ENCODE data around the gene LPAR3.
A peak's percentile ranks its signal among the peaks of the same experiment; 100 is the strongest.
"Not testable (repeated sequence)": the region's sequence is repeated elsewhere in the genome, so short reads cannot be mapped to it uniquely, and the experiment has no call there.

Gene LPAR3

GRCh38 chr1:84892705-84893618, at the start of gene LPAR3:
LPAR3 (minus strand) TSS chr1:84893206; CDS start chr1:84866120, 27,086 bp downstream.
- peak; percentile 37 for DNase-seq

DNA sequence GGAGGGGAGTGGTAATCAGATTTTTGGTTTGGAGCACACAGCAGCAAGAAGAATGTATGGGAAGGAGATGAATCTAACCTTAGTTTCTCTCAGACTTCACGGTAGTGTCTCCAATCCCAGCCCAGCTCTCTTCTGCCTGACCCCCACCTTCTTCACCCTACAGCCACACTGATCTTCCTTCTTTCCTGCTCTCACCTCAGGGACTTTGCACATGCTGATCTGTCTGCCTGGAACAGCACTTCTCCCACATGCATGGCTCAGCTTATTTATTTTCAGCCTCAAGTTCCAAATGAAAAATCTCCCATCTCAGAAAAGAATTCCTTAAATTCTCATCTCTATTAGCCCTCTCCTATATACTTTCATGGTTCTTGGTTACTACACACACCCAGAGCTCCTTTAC, 48.8 kb upstream of the LPAR3 start:
- no peak for DNase-seq

- no peak for DNase-seq
Observed at GRCh38 chr1:84940481-84940880, 47.5 kb upstream of the LPAR3 start.

DNA sequence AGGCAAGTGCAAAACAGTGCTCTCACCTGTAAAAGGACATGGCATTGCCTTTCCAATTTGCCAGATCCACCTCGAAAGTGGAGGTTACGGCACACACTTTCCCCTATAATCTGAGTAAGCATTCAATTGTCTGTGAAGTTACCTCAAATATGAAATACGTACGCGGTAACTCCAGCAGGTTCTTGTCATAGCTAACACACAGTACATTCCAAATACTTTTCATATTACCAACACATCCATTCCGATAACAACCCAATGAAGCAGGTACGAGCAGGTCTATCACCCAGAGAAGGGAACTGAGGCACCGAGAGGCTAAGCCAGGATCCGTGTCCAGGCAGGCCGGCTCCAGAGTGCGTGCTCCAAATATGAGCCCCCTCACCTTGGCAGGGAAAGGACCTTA, 46.8 kb upstream of the LPAR3 start:
- no peak for DNase-seq

DNA sequence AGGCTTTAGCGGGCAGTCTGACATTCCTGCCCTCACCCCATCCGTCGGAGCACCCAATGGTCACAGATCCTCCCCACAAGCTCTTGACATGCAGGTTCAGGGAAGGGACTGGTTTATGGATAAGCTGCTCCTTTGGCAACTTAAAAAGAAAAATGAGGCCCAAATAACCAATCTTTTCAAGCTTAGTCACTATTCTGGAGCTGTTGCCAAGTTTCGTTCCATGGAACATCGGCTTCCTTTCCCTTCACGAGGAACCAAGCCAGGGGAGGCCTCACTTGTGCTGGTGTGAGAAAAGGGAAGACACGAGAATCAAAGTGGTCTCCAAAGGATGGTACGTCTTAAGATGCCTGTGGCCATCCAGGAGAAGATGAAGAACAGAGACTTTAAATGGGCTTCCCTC, 46.1 kb upstream of the LPAR3 start:
- DNase-seq: no peak

DNA sequence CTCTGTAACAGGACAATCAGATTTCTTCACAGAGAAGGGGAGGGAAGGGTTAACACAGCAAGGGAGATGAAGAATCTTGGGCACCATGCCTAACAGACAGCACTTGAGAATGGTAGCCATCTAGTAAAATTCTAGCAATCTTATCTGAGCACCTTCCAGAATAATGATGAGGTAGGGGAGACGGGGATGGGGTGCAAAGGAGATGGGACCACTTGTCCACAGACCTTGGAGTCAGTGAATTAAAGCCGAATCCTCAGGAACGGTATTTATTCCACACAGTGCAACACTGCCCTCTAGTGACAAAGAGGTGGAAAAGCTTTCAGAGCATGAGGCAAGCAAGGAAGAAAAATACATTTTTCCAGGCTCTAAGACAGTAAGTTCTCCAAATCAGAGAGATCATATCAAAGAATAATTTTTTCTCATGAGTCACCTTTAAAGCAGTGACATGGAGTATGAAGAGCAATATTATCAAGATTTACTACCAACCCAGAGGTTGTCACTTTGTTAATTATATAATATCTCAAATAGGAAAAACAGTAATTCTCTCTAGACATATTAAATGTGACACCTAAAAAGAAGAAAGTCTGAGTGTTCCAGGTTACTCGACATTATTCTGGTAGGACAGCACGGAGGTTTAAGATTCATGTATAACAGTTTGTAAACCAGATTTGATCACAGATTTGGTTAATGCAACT, 43.3 kb upstream of the LPAR3 start:
- DNase-seq: peak; percentile 63

- DNase-seq: no peak
Observed at GRCh38 chr1:84933011-84933611, 40.1 kb upstream of the LPAR3 start.

GRCh38 chr1:84930831-84931230, 37.8 kb upstream of the LPAR3 start:
- no peak for DNase-seq

- no peak for DNase-seq
Observed at GRCh38 chr1:84930329-84930728, 37.3 kb upstream of the LPAR3 start.

DNA sequence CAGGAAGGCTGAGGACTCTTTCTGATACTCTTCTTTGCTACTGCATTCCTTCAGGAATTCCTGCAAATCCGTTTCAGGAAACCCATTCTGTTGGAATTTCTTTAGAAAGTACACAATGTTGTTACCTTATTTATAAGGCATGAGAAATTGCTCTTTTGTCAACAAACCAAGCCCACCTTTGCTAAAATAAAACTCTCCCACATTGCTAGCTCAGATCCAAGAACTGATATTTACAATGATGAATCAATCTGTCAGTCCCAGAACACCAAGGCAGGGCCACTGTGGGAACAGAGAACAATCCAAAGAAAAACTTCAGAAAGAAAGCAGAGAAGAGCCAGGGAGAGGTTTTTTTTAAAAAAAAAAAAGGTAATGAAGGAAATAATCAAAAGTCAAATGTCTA, 36.6 kb upstream of the LPAR3 start:
- DNase-seq: no peak

DNA sequence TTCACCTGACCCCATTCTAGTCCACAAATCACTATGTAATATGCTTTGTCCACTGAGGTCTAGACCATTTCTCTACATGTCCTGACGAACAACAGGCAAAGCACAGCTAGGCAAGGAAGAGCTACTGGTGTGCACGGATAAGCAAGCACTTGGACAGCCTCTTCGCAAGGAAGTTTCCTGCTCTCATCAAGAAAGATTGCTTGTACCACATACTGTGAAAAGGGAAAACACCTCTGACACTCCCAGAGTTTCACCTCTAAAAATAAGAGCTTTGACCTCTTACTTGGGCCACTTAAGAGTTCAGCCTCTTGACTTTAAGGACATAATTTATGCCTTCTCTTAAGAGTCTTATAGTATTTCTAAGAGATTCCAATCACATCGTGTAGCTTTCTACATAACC, 36.0 kb upstream of the LPAR3 start:
- DNase-seq: no peak

DNA sequence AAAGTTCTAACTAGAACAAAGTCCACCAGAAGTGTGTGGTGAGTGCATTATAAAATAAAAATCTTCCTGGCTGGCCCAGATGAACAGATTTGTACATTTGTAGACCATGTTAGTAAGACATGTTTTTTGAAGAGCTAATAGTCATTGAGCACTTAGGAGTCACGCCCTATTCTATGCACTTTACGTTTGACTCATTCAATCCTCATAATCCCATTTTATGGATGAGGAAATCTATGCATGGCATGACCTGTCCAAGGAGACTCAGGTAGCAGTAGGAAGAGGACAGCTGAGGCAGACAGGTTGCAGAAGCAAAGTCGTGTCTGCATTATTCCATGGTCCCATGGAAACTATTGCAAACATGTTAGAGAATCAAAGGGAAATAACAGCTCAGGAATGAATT, 30.3 kb upstream of the LPAR3 start:
- no peak for DNase-seq

GRCh38 chr1:84920159-84920558, 27.2 kb upstream of the LPAR3 start:
- no peak for DNase-seq

GRCh38 chr1:84919461-84919970, 26.5 kb upstream of the LPAR3 start:
- DNase-seq: no peak

GRCh38 chr1:84918726-84919336, 25.8 kb upstream of the LPAR3 start:
- DNase-seq: no peak

DNA sequence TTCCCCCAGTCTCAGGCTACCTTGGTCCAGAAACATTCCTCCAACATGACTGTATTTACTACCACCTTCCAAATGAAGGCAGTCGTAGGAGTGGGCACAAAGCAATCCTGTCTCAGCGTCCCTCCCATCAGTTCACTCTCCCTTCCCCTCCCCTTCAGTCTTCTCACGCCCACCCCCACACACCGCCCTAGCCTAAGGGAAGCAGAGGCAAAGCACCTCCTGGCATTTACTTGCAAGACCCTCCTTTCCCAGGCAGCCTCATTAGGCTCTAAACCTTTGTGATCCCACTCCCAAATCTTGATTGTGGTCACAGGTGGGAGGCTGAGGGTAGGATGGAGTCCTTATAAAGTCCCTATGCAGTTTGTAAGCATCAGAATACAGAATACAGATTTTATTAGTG, 23.9 kb upstream of the LPAR3 start:
- no peak for DNase-seq

DNA sequence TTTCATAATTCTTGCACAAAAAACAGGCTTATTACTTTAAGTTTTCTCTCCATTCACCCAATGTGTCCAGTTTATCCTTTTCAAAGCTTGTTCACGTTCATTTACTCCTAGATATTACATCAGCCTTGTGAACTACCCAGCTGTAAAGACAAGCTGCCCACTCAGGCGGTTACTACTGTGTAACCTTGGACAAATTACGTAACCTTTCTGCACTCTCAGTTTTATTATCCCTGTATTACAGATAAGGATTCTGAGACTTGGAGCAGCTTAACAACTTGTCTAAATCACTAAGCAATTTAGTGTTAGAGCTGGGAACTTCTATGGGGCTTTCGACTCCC, 20.5 kb upstream of the LPAR3 start:
- DNase-seq: no peak

DNA sequence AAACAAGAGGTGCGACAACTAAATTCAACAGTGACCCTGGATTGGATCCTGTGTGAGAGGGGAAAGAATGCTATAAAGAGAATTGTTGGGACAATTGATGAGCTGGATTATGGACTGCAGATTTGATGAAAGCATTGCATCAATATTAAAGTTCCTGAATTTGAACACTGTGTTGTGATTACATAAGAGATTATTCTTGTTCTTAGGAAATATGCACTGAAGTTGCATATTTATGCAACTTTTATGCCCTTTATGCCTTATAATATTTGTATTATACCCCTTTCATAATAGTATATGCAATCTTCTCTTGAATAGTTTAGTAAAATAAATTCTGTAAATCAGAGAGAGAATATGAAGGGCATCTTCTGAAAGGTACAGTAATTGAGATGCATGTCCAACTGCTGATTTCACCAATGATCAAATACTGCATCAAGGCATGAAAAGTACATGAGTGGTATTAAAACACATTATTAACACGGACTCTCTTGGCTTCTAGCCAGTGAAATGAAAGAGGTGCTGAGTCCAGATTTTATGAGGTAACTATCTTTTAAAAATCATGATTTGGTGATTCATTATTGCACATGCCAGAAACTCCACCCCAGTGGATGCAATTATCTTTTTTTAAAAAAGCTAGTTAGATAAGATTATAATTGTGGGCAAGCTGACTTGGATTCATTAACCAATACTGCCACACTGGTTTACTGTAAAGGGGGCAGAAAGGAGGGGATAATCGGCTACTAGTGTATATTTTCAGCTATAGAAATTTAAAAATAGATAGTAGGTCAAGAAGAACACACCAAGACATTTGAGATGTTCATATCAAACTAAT, 19.9 kb upstream of the LPAR3 start:
- no peak for DNase-seq

DNA sequence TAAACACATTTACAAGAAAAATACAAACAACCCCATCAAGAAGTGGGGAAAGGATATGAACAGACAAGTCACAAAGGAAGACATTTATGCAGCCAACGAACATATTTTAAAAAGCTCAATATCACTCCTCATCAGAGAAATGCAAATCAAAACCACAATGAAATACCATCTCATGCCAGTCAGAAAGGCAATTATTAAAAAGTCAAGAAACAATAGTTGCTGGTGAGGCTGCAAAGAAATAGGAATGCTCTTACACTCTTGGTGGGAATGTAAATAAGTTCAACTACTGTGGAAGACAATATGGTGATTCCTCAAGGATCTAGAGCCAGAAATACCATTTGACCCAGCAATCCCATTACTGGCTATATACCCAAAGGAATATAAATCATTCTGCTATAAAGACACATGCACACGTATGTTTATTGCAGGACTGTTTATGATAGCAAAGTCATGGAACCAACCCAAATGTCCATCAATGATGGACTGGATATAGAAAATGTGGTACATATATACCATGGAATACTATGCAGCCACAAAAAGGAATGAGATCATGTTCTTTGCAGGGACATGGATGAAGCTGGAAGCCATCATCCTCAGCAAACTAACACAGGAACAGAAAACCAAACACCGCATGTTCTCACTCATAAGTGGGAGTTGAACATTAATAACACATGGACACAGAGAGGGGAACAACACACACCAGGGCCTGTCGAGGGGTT, 15.9 kb upstream of the LPAR3 start:
- DNase-seq: not testable (repeated sequence)

DNA sequence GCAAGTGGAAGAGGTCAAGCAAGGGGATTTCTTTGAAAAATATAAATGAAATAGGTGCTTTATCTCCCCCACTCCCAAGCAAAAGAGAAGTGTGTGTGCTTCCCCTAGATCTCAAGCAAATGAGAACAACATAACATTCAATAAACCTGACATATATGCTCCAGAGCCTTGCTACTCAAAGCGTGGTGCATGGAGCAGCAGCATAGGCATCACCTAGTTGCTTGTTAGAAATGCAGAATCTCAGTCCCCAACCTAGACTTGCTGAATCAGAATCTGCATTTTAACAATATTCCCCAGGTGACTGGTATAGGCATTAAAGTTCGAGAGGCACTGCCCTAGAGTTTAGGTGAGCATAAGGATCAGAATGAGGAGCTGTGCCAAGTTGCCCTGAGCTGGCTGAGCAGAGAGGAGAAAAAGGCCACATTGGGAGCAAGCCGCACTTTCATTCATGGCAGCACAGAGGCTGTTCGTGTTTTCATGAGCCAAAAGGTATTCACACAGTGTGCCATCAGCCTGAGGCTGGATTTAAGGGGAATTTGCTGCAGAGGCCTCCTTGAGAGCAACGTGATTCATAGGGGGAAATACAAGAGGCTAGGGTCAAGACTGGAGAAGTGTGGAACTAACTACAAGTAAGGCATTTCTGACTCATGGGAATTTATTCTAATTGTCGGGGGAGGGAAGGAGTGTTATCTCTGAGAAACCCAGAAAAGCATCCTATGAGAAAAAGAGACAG, 14.3 kb upstream of the LPAR3 start:
- no peak for DNase-seq

DNA sequence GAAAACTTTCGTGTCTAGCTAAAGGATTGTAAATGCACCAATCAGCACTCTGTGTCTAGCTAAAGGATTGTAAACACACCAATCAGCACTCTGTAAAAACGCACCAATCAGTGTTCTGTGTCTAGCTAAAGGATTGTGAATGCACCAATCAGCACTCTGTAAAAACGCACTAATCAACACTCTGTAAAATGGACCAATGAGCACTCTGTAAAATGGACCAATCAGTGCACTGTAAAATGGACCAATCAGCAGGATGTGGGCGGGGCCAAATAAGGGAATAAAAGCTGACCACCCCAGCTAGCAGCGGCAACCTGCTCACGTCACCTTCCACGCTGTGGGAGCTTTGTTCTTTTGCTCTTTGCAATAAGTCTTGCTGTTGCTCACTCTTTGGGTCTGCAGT, 9.7 kb upstream of the LPAR3 start:
- not testable (repeated sequence) for DNase-seq
